HepG2 (cell line): ENCODE results near the gene TBC1D25. TPM values are rescaled to one million over a fixed set of nuclear protein-coding genes. Genes with fewer than 3 reads are reported as not detected.

Source experiments
- ATAC-seq: fragments of 200-7000 bp; cut with Tn5 transposase; 3 replicates; pipeline ENCODE4 v1.9.1; 2020; ENCODE audit warnings: mild to moderate bottlenecking, moderate library complexity
- BruUV-seq: library from RNA; stranded (reverse); fragments of 400-500 nt; replicated peaks from 2 replicates; lab custom pipeline; 2021; lab: Mats Ljungman, UMichigan
- CTCF ChIA-PET: fragments of 300-600 bp; formaldehyde crosslinking; extraction: SDS; loops from one replicate; lab custom pipeline; 2021; ENCODE audit warnings: low total read pairs, inconsistent platforms, low intra/inter-chr PET ratio; lab: Yijun Ruan, JAX
- POLR2A ChIA-PET: fragments of 350-600 bp; sonication (Branson Sonifier 250); formaldehyde crosslinking; loops from one replicate; lab custom pipeline; 2020; ENCODE audit warnings: antibody characterized with exemption, inconsistent platforms; lab: Yijun Ruan, JAX
- DNase-seq: peaks from one replicate; pipeline ENCODE4 v3.0.0-alpha.2; 2015; ENCODE audit warnings: low spot score
- FAIRE-seq: peaks from 3 replicates; lab custom pipeline; 2011; peaks lifted over from hg19 to GRCh38; lab: Jason Lieb, UNC
- H2AFZ ChIP-seq: one replicate; pipeline ENCODE4 v1.6.1; 2011; ENCODE audit warnings: low read length, inconsistent platforms
- H3K27ac ChIP-seq: fragments of 300-600 bp; 3 replicates; pipeline ENCODE4 v1.8.0; 2011; ENCODE audit warnings: mixed run types, mild to moderate bottlenecking, mixed read lengths, low read length, inconsistent platforms; ENCODE audit not compliant: insufficient read depth; ENCODE audit errors: extremely low read length
- H3K27me3 ChIP-seq, 2 experiments: fragments of 200-600 bp in 1 of 2; 2 replicates in 1 of 2; 3 replicates in 1 of 2; pipeline versions ENCODE4 v1.6.0 to v1.8.0; 2011; ENCODE audit warnings: low read length in 2 of 2, mild to moderate bottlenecking in 2 of 2, moderate library complexity in 2 of 2, inconsistent platforms in 1 of 2; ENCODE audit not compliant: insufficient read depth in 2 of 2, control insufficient read depth in 1 of 2
- H3K36me3 ChIP-seq, 2 experiments: fragments of 200-600 bp in 1 of 2; replicated peaks in 1 of 2; 2 replicates in 1 of 2; 3 replicates in 1 of 2; pipeline versions ENCODE4 v1.5.1 to v1.8.0; 2011; ENCODE audit warnings: low read length in 2 of 2, inconsistent platforms in 1 of 2; ENCODE audit not compliant: insufficient read depth in 2 of 2, control insufficient read depth in 1 of 2
- H3K4me1 ChIP-seq: 2 replicates; pipeline ENCODE4 v1.5.1; 2012; ENCODE audit warnings: low read length, inconsistent platforms; ENCODE audit not compliant: insufficient read depth
- H3K4me2 ChIP-seq: 2 replicates; pipeline ENCODE4 v1.6.0; 2011; ENCODE audit warnings: low read depth, low read length, inconsistent platforms
- H3K4me3 ChIP-seq, 3 experiments: fragments of 200-600 bp in 1 of 3; sonication (generic), shearing (Covaris generic) in 1 of 3; replicated peaks in 1 of 3; 2 replicates each; pipeline ENCODE4 v1.5.1; 2011 to 2016; ENCODE audit warnings: low read length in 3 of 3, inconsistent platforms in 2 of 3, low read depth in 2 of 3, mild to moderate bottlenecking in 2 of 3, control low read depth in 1 of 3, mixed read lengths in 1 of 3; ENCODE audit not compliant: insufficient read depth in 1 of 3
- H3K79me2 ChIP-seq: one replicate; pipeline ENCODE4 v1.6.1; 2011; ENCODE audit warnings: low read length, inconsistent platforms; ENCODE audit not compliant: insufficient read depth
- H3K9ac ChIP-seq: 2 replicates; pipeline ENCODE4 v1.6.0; 2011; ENCODE audit warnings: mild to moderate bottlenecking, low read depth, low read length, inconsistent platforms; ENCODE audit not compliant: insufficient read depth
- H3K9me3 ChIP-seq: 2 replicates; pipeline ENCODE4 v1.5.1; 2012; ENCODE audit warnings: mild to moderate bottlenecking, low read length
- H4K20me1 ChIP-seq: 2 replicates; pipeline ENCODE4 v1.6.0; 2011; ENCODE audit warnings: inconsistent platforms, mild to moderate bottlenecking, low read length, moderate library complexity; ENCODE audit not compliant: insufficient read depth
- AKAP8 ChIP-seq: sonication (generic); formaldehyde crosslinking; IDR thresholded peaks from 2 replicates; pipeline ENCODE4 v1.5.1; 2020; ENCODE audit warnings: mild to moderate bottlenecking, missing genetic modification reagents
- GTF3A ChIP-seq: sonication (generic); formaldehyde crosslinking; conservative IDR thresholded peaks from 2 replicates; pipeline ENCODE4 v1.4.0; 2020; ENCODE audit warnings: mild to moderate bottlenecking, missing genetic modification reagents
- HNF4A ChIP-seq: sonication (generic); formaldehyde crosslinking; IDR thresholded peaks from 2 replicates; pipeline ENCODE4 v1.4.0; 2020; ENCODE audit warnings: missing genetic modification reagents
- KAT7 ChIP-seq: IDR thresholded peaks from 2 replicates; pipeline ENCODE4 v1.6.1; 2018; ENCODE audit warnings: borderline replicate concordance, missing compliant biosample characterization
- NONO ChIP-seq, 2 experiments: fragments of 450-650 bp in 1 of 2; sonication (generic) in 1 of 2; formaldehyde crosslinking in 1 of 2; IDR thresholded peaks in 1 of 2; conservative IDR thresholded peaks in 1 of 2; 2 replicates each; pipeline versions ENCODE4 v1.6.1 to v1.8.0; 2017 to 2022; ENCODE audit warnings: mild to moderate bottlenecking in 1 of 2, missing genetic modification reagents in 1 of 2, moderate library complexity in 1 of 2
- PITX1 ChIP-seq: sonication (generic); formaldehyde crosslinking; IDR thresholded peaks from 2 replicates; pipeline ENCODE4 v1.5.1; 2020; ENCODE audit warnings: mild to moderate bottlenecking, missing genetic modification reagents
- REPIN1 ChIP-seq: sonication (generic); formaldehyde crosslinking; IDR thresholded peaks from 2 replicates; pipeline ENCODE4 v1.8.0; 2022; ENCODE audit warnings: missing genetic modification reagents, low read depth, mild to moderate bottlenecking, borderline replicate concordance
- YEATS4 ChIP-seq: sonication (generic); formaldehyde crosslinking; IDR thresholded peaks from 2 replicates; pipeline ENCODE4 v1.4.0; 2020; ENCODE audit warnings: missing genetic modification reagents, borderline replicate concordance
- ZFP90 ChIP-seq: sonication (generic); formaldehyde crosslinking; IDR thresholded peaks from 2 replicates; pipeline ENCODE4 v1.8.0; 2022; ENCODE audit warnings: missing genetic modification reagents, mild to moderate bottlenecking, inconsistent platforms, borderline replicate concordance
- ZNF12 ChIP-seq: sonication (generic); formaldehyde crosslinking; IDR thresholded peaks from 2 replicates; pipeline ENCODE4 v1.5.0; 2020; ENCODE audit warnings: missing genetic modification reagents
- ZNF451 ChIP-seq: sonication (generic); formaldehyde crosslinking; IDR thresholded peaks from 2 replicates; pipeline ENCODE4 v1.5.0; 2020; ENCODE audit warnings: mild to moderate bottlenecking, missing genetic modification reagents
- WGBS: methylation state at CpG from one replicate; pipeline ENCODE4 v1.1.6; 2017; ENCODE audit warnings: low lambda C conversion rate; 5-methylcytosine and 5-hydroxymethylcytosine counted together
- in situ Hi-C: cut with HindIII; loops from 2 replicates; pipeline ENCODE4 v1.10.0; 2017; ENCODE audit warnings: low pct_unique_long_range_greater_than_20kb; ENCODE audit not compliant: extremely low pct_ligation_motif_present
- intact Hi-C: fragments of 100-400 bp; cut with micrococcal nuclease; formaldehyde crosslinking; loops from one replicate; pipeline ENCODE4 v1.10.0; 2022; ENCODE audit not compliant: unreplicated experiment
- polyA plus RNA-seq, 8 experiments: library from polyadenylated mRNA; depleted of rRNA in 3 of 8; stranded (reverse) in 7 of 8; unstranded in 1 of 8; fragments of >200 nt; fragmentation: Illumina TruSeq in 4 of 8; extraction: Trizol in 4 of 8; gene quantifications; 2 replicates each; pipeline versions ENCODE4 v1.2.1 to v1.2.3, GENCODE V29; 2011 to 2016; ENCODE audit warnings: low read depth in 4 of 8, missing spikeins in 1 of 8, mixed read lengths in 1 of 8; ENCODE audit not compliant: insufficient read depth in 1 of 8
- total RNA-seq, 5 experiments: library from RNA; depleted of rRNA; stranded (reverse); fragments of >200 nt; fragmentation: Illumina TruSeq; extraction: Trizol; gene quantifications; 2 replicates each; pipeline ENCODE4 v1.2.3, GENCODE V29; 2016; ENCODE audit warnings: low read depth in 1 of 5
- TF ChIP-seq, protein P1 (sequence below): sonication (generic); formaldehyde crosslinking; IDR thresholded peaks from 2 replicates; pipeline ENCODE4 v1.5.1; 2020; ENCODE audit warnings: missing genetic modification reagents, mild to moderate bottlenecking, borderline replicate concordance
- TF ChIP-seq, protein P2 (sequence below): sonication (generic); formaldehyde crosslinking; IDR thresholded peaks from 2 replicates; pipeline ENCODE4 v1.9.0; 2021; ENCODE audit warnings: mild to moderate bottlenecking, missing genetic modification reagents

TBC1D25 gene
- total and polyA plus RNA-seq, 2 of the 13 experiments (the other 11 are each of a cell fraction or from before 2014, with no cell fraction given), result 3.5 to 4.7 TPM

DNA sequence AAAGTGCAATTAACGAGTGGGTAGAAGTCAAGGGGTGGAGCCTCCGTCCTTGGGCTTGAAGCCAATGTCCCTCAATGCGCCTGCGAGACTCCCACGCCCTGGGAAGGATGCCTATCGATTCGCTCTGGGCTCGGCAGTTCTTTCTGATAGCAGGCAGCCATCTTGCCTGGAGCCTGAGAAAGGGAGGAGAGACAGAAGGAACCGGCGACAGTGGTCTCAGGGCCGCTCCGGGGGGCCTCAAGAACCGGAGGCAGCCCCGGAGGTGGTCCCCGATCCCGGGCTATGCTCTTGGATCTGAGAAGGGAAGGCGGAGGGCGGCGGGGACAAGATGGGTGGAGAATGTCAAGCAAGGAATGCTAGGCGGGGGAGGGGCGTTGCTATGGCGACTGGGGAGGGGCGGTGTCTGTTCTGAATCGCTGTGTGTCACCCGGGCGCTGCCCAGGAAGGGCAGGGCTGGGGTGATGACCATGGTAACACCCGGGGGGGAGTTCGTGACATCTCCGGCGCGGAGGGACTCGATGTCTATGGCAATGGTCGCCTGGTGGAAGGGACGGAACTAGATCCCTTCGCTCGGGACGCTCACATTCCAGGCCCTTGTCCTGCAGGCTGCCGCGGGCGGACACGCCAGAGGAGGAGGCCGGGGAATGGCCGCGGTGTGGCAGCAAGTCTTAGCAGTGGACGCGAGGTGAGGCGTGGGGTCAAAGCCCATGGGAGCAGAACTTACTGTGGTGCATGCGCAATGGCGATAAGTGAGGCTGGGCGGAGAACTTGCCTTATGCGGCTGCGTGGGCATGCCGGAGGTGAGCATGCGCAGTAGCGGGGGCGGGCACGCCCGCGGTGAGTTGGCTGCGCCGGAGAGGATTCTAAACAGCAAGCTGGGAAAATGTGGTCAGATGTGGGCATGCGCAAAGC is 58.1 kb downstream of the TBC1D25 start, which contains the start of gene WDR13 (continued):
- TF ChIP-seq, protein P1, sequence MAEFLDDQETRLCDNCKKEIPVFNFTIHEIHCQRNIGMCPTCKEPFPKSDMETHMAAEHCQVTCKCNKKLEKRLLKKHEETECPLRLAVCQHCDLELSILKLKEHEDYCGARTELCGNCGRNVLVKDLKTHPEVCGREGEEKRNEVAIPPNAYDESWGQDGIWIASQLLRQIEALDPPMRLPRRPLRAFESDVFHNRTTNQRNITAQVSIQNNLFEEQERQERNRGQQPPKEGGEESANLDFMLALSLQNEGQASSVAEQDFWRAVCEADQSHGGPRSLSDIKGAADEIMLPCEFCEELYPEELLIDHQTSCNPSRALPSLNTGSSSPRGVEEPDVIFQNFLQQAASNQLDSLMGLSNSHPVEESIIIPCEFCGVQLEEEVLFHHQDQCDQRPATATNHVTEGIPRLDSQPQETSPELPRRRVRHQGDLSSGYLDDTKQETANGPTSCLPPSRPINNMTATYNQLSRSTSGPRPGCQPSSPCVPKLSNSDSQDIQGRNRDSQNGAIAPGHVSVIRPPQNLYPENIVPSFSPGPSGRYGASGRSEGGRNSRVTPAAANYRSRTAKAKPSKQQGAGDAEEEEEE (CRISPR knock-in tag), result no peak
- TF ChIP-seq YEATS4 (CRISPR knock-in tag) (peak; percentile 79; the same call in 1 of the 2 replicates), AKAP8 (CRISPR knock-in tag) (no peak), KAT7 (CRISPR knock-in tag) (0 out of 2 replicates have a peak, but pooled peaks have one; percentile 29), PITX1 (CRISPR knock-in tag) (peak; percentile 23; the same call in 1 of the 2 replicates), HNF4A (CRISPR knock-in tag) (peak; percentile 62)
- TF ChIP-seq, all 625 proteins: peak for 82

DNA sequence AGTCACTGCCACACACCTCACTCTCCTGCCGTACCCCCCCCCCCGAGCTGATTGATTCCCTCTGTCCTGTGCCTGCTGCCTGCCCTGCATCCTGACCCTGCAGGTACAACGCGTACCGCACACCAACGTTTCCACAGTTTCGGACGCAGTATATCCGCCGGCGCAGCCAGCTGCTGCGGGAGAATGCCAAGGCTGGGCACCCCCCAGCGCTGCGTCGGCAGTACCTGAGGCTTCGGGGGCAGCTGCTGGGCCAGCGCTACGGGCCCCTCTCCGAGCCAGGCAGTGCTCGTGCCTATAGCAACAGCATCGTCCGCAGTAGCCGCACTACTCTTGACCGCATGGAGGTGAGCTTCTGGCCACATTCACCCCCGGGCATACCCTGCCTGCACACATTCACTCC is 59.1 kb downstream of the TBC1D25 start:
- no TSS peak for BruUV-seq
- Histone ChIP-seq H2AFZ (no peak overlapping the region), H3K27me3 (no peaks in the 10 kb centered on the region), H3K4me3 (peak overlapping the region in 1 of 3 experiments; percentile 81; a peak in 3 of 6 replicates), H3K79me2 (no peaks in the 10 kb centered on the region), H3K9me3 (no peaks in the 10 kb centered on the region), H3K4me2 (peak overlapping the region; percentile 84), H3K4me1 (peaks cover 17% of the 10 kb centered on the region), H3K36me3 (peaks cover 2 to 5% of the 10 kb centered on the region in 2 experiments; a peak in 3 of 5 replicates), H3K9ac (peak overlapping the region; percentile 52; the same call in 1 of the 2 replicates), H4K20me1 (no peaks in the 10 kb centered on the region), H3K27ac (no peak overlapping the region)
- FAIRE-seq (no peak), ATAC-seq (no peak), DNase-seq (no peak)
- POLR2A ChIA-PET, result interaction anchor here (0.7 to 1.0 kb wide), 4 partner anchors 21 to 78 kb away, joined by 3 to 15 read pairs (median 4); partner anchors contain the start of gene RBM3
- CTCF ChIA-PET, result no interaction called here
- intact Hi-C loops, result no loop called here
- in situ Hi-C loops, result no loop called here
- 89% methylated on average over 10 of the region's 25 CpGs for WGBS
- TF ChIP-seq REPIN1 (CRISPR knock-in tag) (no peak), GTF3A (CRISPR knock-in tag) (no peak), ZNF12 (CRISPR knock-in tag) (no peak), NONO (IDR thresholded peaks at IDR 0.05) (no peak), NONO (CRISPR knock-in tag; conservative IDR thresholded peaks at IDR 0.05) (no peak), ZFP90 (CRISPR knock-in tag) (no peak), ZNF451 (CRISPR knock-in tag) (no peak)
- TF ChIP-seq, protein P2, sequence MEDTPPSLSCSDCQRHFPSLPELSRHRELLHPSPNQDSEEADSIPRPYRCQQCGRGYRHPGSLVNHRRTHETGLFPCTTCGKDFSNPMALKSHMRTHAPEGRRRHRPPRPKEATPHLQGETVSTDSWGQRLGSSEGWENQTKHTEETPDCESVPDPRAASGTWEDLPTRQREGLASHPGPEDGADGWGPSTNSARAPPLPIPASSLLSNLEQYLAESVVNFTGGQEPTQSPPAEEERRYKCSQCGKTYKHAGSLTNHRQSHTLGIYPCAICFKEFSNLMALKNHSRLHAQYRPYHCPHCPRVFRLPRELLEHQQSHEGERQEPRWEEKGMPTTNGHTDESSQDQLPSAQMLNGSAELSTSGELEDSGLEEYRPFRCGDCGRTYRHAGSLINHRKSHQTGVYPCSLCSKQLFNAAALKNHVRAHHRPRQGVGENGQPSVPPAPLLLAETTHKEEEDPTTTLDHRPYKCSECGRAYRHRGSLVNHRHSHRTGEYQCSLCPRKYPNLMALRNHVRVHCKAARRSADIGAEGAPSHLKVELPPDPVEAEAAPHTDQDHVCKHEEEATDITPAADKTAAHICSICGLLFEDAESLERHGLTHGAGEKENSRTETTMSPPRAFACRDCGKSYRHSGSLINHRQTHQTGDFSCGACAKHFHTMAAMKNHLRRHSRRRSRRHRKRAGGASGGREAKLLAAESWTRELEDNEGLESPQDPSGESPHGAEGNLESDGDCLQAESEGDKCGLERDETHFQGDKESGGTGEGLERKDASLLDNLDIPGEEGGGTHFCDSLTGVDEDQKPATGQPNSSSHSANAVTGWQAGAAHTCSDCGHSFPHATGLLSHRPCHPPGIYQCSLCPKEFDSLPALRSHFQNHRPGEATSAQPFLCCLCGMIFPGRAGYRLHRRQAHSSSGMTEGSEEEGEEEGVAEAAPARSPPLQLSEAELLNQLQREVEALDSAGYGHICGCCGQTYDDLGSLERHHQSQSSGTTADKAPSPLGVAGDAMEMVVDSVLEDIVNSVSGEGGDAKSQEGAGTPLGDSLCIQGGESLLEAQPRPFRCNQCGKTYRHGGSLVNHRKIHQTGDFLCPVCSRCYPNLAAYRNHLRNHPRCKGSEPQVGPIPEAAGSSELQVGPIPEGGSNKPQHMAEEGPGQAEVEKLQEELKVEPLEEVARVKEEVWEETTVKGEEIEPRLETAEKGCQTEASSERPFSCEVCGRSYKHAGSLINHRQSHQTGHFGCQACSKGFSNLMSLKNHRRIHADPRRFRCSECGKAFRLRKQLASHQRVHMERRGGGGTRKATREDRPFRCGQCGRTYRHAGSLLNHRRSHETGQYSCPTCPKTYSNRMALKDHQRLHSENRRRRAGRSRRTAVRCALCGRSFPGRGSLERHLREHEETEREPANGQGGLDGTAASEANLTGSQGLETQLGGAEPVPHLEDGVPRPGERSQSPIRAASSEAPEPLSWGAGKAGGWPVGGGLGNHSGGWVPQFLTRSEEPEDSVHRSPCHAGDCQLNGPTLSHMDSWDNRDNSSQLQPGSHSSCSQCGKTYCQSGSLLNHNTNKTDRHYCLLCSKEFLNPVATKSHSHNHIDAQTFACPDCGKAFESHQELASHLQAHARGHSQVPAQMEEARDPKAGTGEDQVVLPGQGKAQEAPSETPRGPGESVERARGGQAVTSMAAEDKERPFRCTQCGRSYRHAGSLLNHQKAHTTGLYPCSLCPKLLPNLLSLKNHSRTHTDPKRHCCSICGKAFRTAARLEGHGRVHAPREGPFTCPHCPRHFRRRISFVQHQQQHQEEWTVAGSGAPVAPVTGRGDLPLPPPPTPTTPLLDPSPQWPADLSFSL (CRISPR knock-in tag), result no peak
